Measurements from ENCODE around the gene ZNRF3.

- TF ChIP-seq POLR2AphosphoS5 (IDR thresholded peaks at IDR 0.05) = no peak
- TF ChIP-seq POLR2A (IDR thresholded peaks at IDR 0.05) = no peak
- TF ChIP-seq, protein P1, sequence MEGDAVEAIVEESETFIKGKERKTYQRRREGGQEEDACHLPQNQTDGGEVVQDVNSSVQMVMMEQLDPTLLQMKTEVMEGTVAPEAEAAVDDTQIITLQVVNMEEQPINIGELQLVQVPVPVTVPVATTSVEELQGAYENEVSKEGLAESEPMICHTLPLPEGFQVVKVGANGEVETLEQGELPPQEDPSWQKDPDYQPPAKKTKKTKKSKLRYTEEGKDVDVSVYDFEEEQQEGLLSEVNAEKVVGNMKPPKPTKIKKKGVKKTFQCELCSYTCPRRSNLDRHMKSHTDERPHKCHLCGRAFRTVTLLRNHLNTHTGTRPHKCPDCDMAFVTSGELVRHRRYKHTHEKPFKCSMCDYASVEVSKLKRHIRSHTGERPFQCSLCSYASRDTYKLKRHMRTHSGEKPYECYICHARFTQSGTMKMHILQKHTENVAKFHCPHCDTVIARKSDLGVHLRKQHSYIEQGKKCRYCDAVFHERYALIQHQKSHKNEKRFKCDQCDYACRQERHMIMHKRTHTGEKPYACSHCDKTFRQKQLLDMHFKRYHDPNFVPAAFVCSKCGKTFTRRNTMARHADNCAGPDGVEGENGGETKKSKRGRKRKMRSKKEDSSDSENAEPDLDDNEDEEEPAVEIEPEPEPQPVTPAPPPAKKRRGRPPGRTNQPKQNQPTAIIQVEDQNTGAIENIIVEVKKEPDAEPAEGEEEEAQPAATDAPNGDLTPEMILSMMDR (IDR thresholded peaks at IDR 0.05) = no peak
- TF ChIP-seq EP300 (IDR thresholded peaks at IDR 0.05) = no peak
Observed at GRCh38 chr22:28983190-28983589, 99.8 kb downstream of the ZNRF3 start.
